MCF 10A (cell line): Measurements from ENCODE around the gene ODAD2. TPM values are rescaled to one million over a fixed set of nuclear protein-coding genes. Genes with fewer than 3 reads are reported as not detected.

Source experiments
- BruUV-seq: library from RNA; stranded (reverse); fragments of 400-500 nt; replicated peaks from 2 replicates; lab custom pipeline; 2021; lab: Mats Ljungman, UMichigan
- CTCF ChIA-PET: fragments of 300-600 bp; sonication (Branson Sonifier 250); formaldehyde crosslinking; extraction: SDS; loops from one replicate; lab custom pipeline; 2021; ENCODE audit warnings: antibody characterized with exemption, inconsistent platforms; lab: Yijun Ruan, JAX
- POLR2A ChIA-PET: fragments of 300-600, 350-650 bp; sonication (Branson Sonifier 250); formaldehyde crosslinking; extraction: SDS; loops from one replicate; lab custom pipeline; 2020; ENCODE audit warnings: antibody characterized with exemption, inconsistent platforms; lab: Yijun Ruan, JAX
- DNase-seq: peaks from one replicate; pipeline ENCODE4 v3.0.0-alpha.2; 2018; ENCODE audit not compliant: unreplicated experiment
- H3K27ac Mint-ChIP-seq: one replicate; pipeline ENCODE4 v1.8.0; 2022; ENCODE audit warnings: mild to moderate bottlenecking, low read depth, mixed read lengths; ENCODE audit not compliant: unreplicated experiment
- H3K27me3 Mint-ChIP-seq: one replicate; pipeline ENCODE4 v1.8.0; 2022; ENCODE audit warnings: mixed read lengths; ENCODE audit not compliant: insufficient read depth, unreplicated experiment
- H3K36me3 Mint-ChIP-seq: one replicate; pipeline ENCODE4 v1.8.0; 2022; ENCODE audit warnings: mild to moderate bottlenecking, moderate library complexity, mixed read lengths; ENCODE audit not compliant: insufficient read depth, unreplicated experiment
- H3K4me1 Mint-ChIP-seq: one replicate; pipeline ENCODE4 v1.8.0; 2022; ENCODE audit warnings: mixed read lengths; ENCODE audit not compliant: insufficient read depth, unreplicated experiment
- H3K4me3 Mint-ChIP-seq: one replicate; pipeline ENCODE4 v1.8.0; 2022; ENCODE audit warnings: mild to moderate bottlenecking, moderate library complexity, mixed read lengths; ENCODE audit not compliant: unreplicated experiment
- H3K9me3 Mint-ChIP-seq: one replicate; pipeline ENCODE4 v1.8.0; 2022; ENCODE audit warnings: mixed read lengths; ENCODE audit not compliant: unreplicated experiment
- intact Hi-C: fragments of 100-400 bp; cut with micrococcal nuclease; formaldehyde crosslinking; loops from 2 replicates; pipeline ENCODE4 v1.14.1; 2022
- total RNA-seq: library from RNA; stranded (reverse); gene quantifications from 2 replicates; pipeline ENCODE4 v1.2.3, GENCODE V29; 2022
- TF ChIP-seq, protein P1 (sequence below): fragments of 200-600 bp; IDR thresholded peaks from one replicate; pipeline ENCODE4 v1.8.0; 2022; ENCODE audit warnings: antibody characterized with exemption, mild to moderate bottlenecking; ENCODE audit not compliant: unreplicated experiment

The ODAD2 gene
- total RNA-seq, 1 experiment from 2014 or later = 0.28 TPM

DNA sequence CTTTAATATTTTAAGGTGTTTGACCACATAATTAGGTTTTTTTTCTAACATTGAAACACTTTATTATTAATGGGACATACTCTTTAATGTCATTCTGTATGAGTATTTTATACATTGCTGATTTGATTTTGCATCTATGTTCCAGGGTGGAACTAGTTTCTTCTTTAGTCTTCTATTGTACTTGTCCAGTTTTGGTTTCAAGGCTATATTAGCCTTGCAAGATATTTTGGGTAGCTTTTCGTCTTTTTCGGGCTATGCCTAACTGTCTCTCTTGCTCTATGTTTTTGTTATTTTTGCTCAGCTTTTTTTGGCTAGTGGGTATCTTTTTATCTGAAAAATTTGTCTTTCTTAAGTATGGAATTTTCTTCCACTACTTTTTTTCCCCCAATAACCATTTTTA lies 214.6 kb downstream of the ODAD2 start:
- no peak for DNase-seq
- Mint-ChIP-seq H3K4me1 (no peaks in the 10 kb centered on the region), H3K27ac (no peak overlapping the region), H3K4me3 (no peak overlapping the region), H3K27me3 (no peaks in the 10 kb centered on the region), H3K36me3 (no peaks in the 10 kb centered on the region), H3K9me3 (no peaks in the 10 kb centered on the region)
- BruUV-seq = no TSS peak
- intact Hi-C loops = loop anchor here (5.0 kb wide), 1 partner anchor 353 kb away; no protein-coding TSS in a partner anchor
- TF ChIP-seq, protein P1, sequence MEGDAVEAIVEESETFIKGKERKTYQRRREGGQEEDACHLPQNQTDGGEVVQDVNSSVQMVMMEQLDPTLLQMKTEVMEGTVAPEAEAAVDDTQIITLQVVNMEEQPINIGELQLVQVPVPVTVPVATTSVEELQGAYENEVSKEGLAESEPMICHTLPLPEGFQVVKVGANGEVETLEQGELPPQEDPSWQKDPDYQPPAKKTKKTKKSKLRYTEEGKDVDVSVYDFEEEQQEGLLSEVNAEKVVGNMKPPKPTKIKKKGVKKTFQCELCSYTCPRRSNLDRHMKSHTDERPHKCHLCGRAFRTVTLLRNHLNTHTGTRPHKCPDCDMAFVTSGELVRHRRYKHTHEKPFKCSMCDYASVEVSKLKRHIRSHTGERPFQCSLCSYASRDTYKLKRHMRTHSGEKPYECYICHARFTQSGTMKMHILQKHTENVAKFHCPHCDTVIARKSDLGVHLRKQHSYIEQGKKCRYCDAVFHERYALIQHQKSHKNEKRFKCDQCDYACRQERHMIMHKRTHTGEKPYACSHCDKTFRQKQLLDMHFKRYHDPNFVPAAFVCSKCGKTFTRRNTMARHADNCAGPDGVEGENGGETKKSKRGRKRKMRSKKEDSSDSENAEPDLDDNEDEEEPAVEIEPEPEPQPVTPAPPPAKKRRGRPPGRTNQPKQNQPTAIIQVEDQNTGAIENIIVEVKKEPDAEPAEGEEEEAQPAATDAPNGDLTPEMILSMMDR = no peak
- ChIA-PET CTCF (no interaction called here), POLR2A (no interaction called here)

DNA sequence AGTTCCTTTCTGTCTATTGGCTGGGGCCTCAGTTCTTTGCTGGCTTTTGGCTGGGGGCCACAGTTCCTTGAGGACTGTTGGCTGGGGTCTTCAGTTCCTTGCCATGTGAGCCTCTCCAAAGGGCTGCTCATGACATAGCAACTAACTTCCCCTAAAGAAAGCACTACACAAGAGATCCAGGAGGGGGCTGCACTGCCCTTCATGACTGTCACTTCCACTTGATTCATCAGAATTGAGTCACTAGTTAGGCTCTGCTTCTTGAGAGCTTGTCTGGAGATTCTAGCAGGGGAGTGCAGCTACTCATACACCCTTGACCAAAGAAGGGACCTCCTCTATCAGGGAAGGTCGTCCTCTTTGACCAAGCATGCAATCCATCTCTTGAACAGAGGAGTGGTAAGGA lies 215.2 kb downstream of the ODAD2 start:
- Mint-ChIP-seq H3K4me1 (no peaks in the 10 kb centered on the region), H3K27ac (no peak overlapping the region), H3K36me3 (no peaks in the 10 kb centered on the region), H3K4me3 (no peak overlapping the region), H3K27me3 (no peaks in the 10 kb centered on the region), H3K9me3 (no peaks in the 10 kb centered on the region)
- DNase-seq = peak; percentile 64
- ChIA-PET POLR2A (no interaction called here), CTCF (no interaction called here)
- TF ChIP-seq, protein P1 = peak; percentile 29
- intact Hi-C loops = loop anchor here (1.0 to 5.0 kb wide), 3 partner anchors 354 to 457 kb away; no protein-coding TSS in a partner anchor
- BruUV-seq = no TSS peak

DNA sequence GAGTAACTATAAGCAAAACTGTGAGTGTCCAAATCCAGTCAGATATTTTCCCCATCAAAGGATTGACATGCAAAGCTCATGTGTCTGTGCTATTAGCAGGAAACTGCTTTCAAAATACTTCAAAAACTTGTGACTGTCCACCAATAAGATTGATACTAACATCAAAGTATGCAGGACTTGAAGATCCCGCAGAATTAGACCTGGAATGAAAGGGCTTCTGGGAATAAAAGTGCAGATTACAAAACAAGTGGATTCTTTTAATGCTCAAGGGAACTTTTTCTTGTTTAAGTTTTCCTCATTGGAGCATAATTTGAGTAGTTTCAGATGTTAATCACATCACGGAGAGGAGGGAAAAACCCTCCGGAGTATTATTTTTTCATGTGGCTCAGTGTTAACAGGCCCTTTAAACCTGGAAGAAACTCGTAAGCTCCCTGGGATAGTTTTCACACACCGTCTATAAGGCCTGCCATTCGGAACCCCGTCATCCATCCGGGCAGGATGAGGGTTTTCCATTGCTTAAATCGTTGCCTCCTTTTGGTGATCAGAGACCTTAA lies 219.3 kb downstream of the ODAD2 start:
- DNase-seq = no peak
- CTCF ChIA-PET = no interaction called here
- intact Hi-C loops = loop anchor here (5.0 kb wide), 1 partner anchor 358 kb away; no protein-coding TSS in a partner anchor
- Mint-ChIP-seq H3K9me3 (no peaks in the 10 kb centered on the region), H3K4me3 (no peak overlapping the region), H3K27ac (no peak overlapping the region), H3K36me3 (no peaks in the 10 kb centered on the region), H3K4me1 (no peaks in the 10 kb centered on the region), H3K27me3 (no peaks in the 10 kb centered on the region)
- POLR2A ChIA-PET = no interaction called here
- BruUV-seq = no TSS peak
- TF ChIP-seq, protein P1 = no peak

DNA sequence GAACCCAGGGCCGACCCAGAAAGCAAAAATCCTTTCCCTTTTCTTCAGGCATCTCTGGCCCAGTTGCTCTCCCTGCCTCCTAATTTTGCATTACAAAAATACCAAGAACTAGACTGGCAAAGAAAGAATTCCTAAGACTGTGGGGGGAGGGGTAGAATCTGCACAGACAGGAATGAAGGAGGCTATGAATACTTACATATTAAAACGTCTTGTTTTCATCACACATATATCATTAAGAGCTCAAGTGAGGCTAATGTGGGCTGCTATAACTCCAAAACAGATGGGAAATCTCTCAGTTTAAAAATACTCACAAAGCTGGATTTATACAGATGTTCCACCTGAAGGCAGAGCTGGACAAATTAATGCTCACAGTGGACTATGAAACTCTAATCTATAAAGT lies 224.0 kb downstream of the ODAD2 start:
- no peaks in the 10 kb centered on the region for H3K27me3 Mint-ChIP-seq
- no peak for DNase-seq
- CTCF ChIA-PET = no interaction called here
- H3K9me3 Mint-ChIP-seq = no peaks in the 10 kb centered on the region
- H3K36me3 Mint-ChIP-seq = no peaks in the 10 kb centered on the region
- TF ChIP-seq, protein P1 = no peak
- POLR2A ChIA-PET = no interaction called here
- H3K27ac Mint-ChIP-seq = no peak overlapping the region
- no peak overlapping the region for H3K4me3 Mint-ChIP-seq
- intact Hi-C loops = no loop called here
- H3K4me1 Mint-ChIP-seq = no peaks in the 10 kb centered on the region
- BruUV-seq = no TSS peak
